HT-29 (cell line): ENCODE results near the gene KRTAP2-4. TPM values are rescaled to one million over a fixed set of nuclear protein-coding genes. Genes with fewer than 3 reads are reported as not detected.
"Not testable (repeated sequence)": the region's sequence is repeated elsewhere in the genome, so short reads cannot be mapped to it uniquely, and the experiment has no call there.

Source experiments
- DNase-seq: peaks from one replicate; pipeline ENCODE4 v3.0.0-alpha.2; 2015; ENCODE audit warnings: low spot score
- total RNA-seq: library from RNA; depleted of rRNA; stranded (reverse); fragments of >200 nt; shearing (Covaris generic); gene quantifications from 2 replicates; pipeline ENCODE4 v1.2.3, GENCODE V29; 2014

Gene KRTAP2-4
- total RNA-seq, 1 experiment from 2014 or later: not detected

GRCh38 chr17:41071606-41072360, 6.1 kb upstream of the KRTAP2-4 start:
- peak; percentile 16 for DNase-seq

GRCh38 chr17:41069031-41069430, 3.4 kb upstream of the KRTAP2-4 start:
- no peak for DNase-seq

- DNase-seq: no peak
Measured at GRCh38 chr17:41067281-41067680, 1.6 kb upstream of the KRTAP2-4 start.

- not testable (repeated sequence) for DNase-seq
Measured at GRCh38 chr17:41065016-41065689, 526 bp downstream of the KRTAP2-4 start.

GRCh38 chr17:41064301-41064700, 1.4 kb downstream of the KRTAP2-4 start:
- no peak for DNase-seq

GRCh38 chr17:41063449-41063848, 2.2 kb downstream of the KRTAP2-4 start:
- DNase-seq: no peak

GRCh38 chr17:41061964-41062363, 3.7 kb downstream of the KRTAP2-4 start:
- DNase-seq: no peak

- no peak for DNase-seq
Measured at GRCh38 chr17:41060052-41060604, 5.6 kb downstream of the KRTAP2-4 start, which contains the start of gene KRTAP2-3. Gene KRTAP2-3 (minus strand): TSS chr17:41060114. CDS start chr17:41060050, 64 bp downstream.

GRCh38 chr17:41059276-41060051, 6.2 kb downstream of the KRTAP2-4 start:
- not testable (repeated sequence) for DNase-seq

- no peak for DNase-seq
Measured at GRCh38 chr17:41058741-41059140, 6.9 kb downstream of the KRTAP2-4 start.

GRCh38 chr17:41057547-41057946, 8.1 kb downstream of the KRTAP2-4 start:
- no peak for DNase-seq

GRCh38 chr17:41055130-41055529, 10.5 kb downstream of the KRTAP2-4 start, which contains the start of gene KRTAP2-2:
Gene KRTAP2-2 (minus strand): TSS chr17:41055230. CDS start chr17:41055211, 19 bp downstream.
- DNase-seq: not testable (repeated sequence)

- DNase-seq: not testable (repeated sequence)
Measured at GRCh38 chr17:41054556-41054955, 11.1 kb downstream of the KRTAP2-4 start.

- DNase-seq: no peak
Measured at GRCh38 chr17:41054025-41054424, 11.7 kb downstream of the KRTAP2-4 start.

- DNase-seq: no peak
Measured at GRCh38 chr17:41052566-41052965, 13.1 kb downstream of the KRTAP2-4 start.

GRCh38 chr17:41049110-41049509, 16.6 kb downstream of the KRTAP2-4 start:
- DNase-seq: no peak

GRCh38 chr17:41048441-41048840, 17.2 kb downstream of the KRTAP2-4 start:
- no peak for DNase-seq

GRCh38 chr17:41046735-41047465, 18.8 kb downstream of the KRTAP2-4 start, which contains the start of gene KRTAP2-1:
Gene KRTAP2-1 (minus strand): TSS chr17:41047316. CDS start chr17:41047267, 49 bp downstream.
- not testable (repeated sequence) for DNase-seq

GRCh38 chr17:41042953-41043352, 22.7 kb downstream of the KRTAP2-4 start:
- no peak for DNase-seq

- DNase-seq: peak; percentile 21
Measured at GRCh38 chr17:41040783-41041571, 24.7 kb downstream of the KRTAP2-4 start, which contains the start of gene KRTAP1-1. Gene KRTAP1-1 (minus strand): TSS chr17:41041450. CDS start chr17:41041397, 53 bp downstream.
